ENCODE data around the gene MAP4K2. TPM values are rescaled to one million over a fixed set of nuclear protein-coding genes. Genes with fewer than 3 reads are reported as not detected.

The MAP4K2 gene
- total and polyA plus RNA-seq, 9 of the 15 experiments (the other 6 are each of a cell fraction or from before 2014, with no cell fraction given): 0.13 to 14.5 (median 7.3) TPM

DNA sequence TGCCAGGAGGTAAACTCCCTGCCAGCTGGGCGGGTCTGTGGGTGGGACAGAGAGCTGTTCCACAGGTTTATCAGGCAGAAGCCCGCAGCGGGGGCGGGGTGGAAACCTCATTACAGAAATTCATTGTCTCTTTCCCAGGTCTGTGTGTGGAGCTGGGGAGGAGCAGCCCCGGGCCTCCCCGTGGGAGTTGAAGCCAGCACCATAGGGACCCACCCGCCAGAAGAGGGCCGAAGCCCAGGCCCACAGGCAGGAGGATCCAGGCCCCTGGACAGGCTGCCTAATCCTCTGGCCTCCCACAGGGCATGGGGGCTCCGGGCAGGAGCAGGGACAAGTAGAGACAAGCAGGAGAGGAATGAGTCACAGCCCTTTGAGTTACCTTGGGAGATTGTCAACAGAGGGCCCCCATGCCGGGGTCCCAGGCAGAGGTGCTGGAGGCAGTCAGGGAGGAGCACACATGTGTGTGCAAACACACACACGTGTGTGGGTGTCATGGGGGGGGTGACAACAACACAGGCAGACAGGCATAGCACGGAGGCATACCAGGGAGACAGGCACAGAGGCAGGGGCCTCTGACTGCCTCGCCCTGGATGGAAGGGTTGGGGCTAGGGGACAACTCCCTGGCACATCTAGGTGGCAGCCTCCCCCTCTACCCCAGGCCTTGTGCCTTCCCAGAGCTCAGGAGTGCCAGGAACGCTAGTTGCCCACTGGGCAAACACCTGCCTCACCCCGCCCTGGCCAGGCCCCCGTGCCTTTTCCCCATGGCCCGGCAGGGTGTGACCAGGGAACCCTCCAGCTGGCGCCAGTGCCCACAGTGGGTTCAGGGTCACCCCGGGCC, 40.1 kb upstream of the MAP4K2 start (continued):
- no peak for TF ChIP-seq PHF20 (IDR thresholded peaks at IDR 0.05; ENCODE audit: partially characterized antibody)
- TF ChIP-seq, protein P1, sequence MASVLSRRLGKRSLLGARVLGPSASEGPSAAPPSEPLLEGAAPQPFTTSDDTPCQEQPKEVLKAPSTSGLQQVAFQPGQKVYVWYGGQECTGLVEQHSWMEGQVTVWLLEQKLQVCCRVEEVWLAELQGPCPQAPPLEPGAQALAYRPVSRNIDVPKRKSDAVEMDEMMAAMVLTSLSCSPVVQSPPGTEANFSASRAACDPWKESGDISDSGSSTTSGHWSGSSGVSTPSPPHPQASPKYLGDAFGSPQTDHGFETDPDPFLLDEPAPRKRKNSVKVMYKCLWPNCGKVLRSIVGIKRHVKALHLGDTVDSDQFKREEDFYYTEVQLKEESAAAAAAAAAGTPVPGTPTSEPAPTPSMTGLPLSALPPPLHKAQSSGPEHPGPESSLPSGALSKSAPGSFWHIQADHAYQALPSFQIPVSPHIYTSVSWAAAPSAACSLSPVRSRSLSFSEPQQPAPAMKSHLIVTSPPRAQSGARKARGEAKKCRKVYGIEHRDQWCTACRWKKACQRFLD (CRISPR knock-in tag; IDR thresholded peaks at IDR 0.05): peak; percentile 42; the same call in 1 of the 2 replicates
- TF ChIP-seq SIN3A (IDR thresholded peaks at IDR 0.05; ENCODE audit: borderline replicate concordance in 2 of 2, control insufficient read depth in 1 of 2, low read depth in 2 of 2, low read length in 2 of 2): no peak
- TF ChIP-seq, protein P2, sequence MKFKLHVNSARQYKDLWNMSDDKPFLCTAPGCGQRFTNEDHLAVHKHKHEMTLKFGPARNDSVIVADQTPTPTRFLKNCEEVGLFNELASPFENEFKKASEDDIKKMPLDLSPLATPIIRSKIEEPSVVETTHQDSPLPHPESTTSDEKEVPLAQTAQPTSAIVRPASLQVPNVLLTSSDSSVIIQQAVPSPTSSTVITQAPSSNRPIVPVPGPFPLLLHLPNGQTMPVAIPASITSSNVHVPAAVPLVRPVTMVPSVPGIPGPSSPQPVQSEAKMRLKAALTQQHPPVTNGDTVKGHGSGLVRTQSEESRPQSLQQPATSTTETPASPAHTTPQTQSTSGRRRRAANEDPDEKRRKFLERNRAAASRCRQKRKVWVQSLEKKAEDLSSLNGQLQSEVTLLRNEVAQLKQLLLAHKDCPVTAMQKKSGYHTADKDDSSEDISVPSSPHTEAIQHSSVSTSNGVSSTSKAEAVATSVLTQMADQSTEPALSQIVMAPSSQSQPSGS (CRISPR knock-in tag; IDR thresholded peaks at IDR 0.05): no peak
- no peak for TF ChIP-seq FOXK1 (CRISPR knock-in tag; IDR thresholded peaks at IDR 0.05; ENCODE audit: borderline replicate concordance)
- no peak for TF ChIP-seq SMAD1 (IDR thresholded peaks at IDR 0.05; ENCODE audit: low read depth, low read length, partially characterized antibody)
- no peak for TF ChIP-seq IRF9 (tag; IDR thresholded peaks at IDR 0.05)
- peak; percentile 57 for TF ChIP-seq ARID1B (IDR thresholded peaks at IDR 0.05)
- TF ChIP-seq ZKSCAN8 (CRISPR knock-in tag; IDR thresholded peaks at IDR 0.05): no peak
- TF ChIP-seq ETV5 (CRISPR knock-in tag; IDR thresholded peaks at IDR 0.05; ENCODE audit: low read depth): no peak
- TF ChIP-seq HLTF (IDR thresholded peaks at IDR 0.05): no peak
- no peak for TF ChIP-seq NELFE (IDR thresholded peaks at IDR 0.05; ENCODE audit: insufficient read depth, insufficient read length)
- TF ChIP-seq ZKSCAN1 (IDR thresholded peaks at IDR 0.05; ENCODE audit: low read depth, low read length): no peak
- no peak for TF ChIP-seq IRF1 (CRISPR knock-in tag; IDR thresholded peaks at IDR 0.05; ENCODE audit: borderline replicate concordance)
- peak; percentile 74 for TF ChIP-seq JUND (IDR thresholded peaks at IDR 0.05; ENCODE audit: borderline replicate concordance, low read depth, low read length)
- peak; percentile 30; the same call in 1 of the 3 replicates for TF ChIP-seq JUND (tag; IDR thresholded peaks at IDR 0.05; ENCODE audit: borderline replicate concordance, low read depth, low read length)
- no peak for TF ChIP-seq MYC (IDR thresholded peaks at IDR 0.05; ENCODE audit: low read depth, low read length)
- no peak for TF ChIP-seq MYC (CRISPR knock-in tag; IDR thresholded peaks at IDR 0.05; ENCODE audit: borderline replicate concordance, low read depth)
- no peak for TF ChIP-seq ZNF146 (CRISPR knock-in tag; IDR thresholded peaks at IDR 0.05; ENCODE audit: unreplicated experiment)
- TF ChIP-seq ZNF174 (CRISPR knock-in tag; IDR thresholded peaks at IDR 0.05): no peak
- TF ChIP-seq GTF2A2 (tag; IDR thresholded peaks at IDR 0.05): no peak
- TF ChIP-seq MBD2 (IDR thresholded peaks at IDR 0.05; ENCODE audit: borderline replicate concordance, low read depth): no peak
- TF ChIP-seq TCF7L2 (IDR thresholded peaks at IDR 0.05; ENCODE audit: low read depth, low read length): no peak
- no peak for TF ChIP-seq EZH2 (IDR thresholded peaks at IDR 0.05; ENCODE audit: borderline replicate concordance, low read depth, low read length)

Data from K562 (cell line).